SK-N-SH (cell line): ENCODE data around the gene CCRL2.

Source experiments
- CTCF ChIP-seq: fragments of 200-600 bp; sonication (generic); IDR thresholded peaks from 2 replicates; pipeline ENCODE4 v1.6.1; 2017; ENCODE audit warnings: antibody characterized with exemption, mild to moderate bottlenecking, moderate library complexity
- EZH2phosphoT487 ChIP-seq: fragments of 200-600 bp; sonication (generic); IDR thresholded peaks from 2 replicates; pipeline ENCODE4 v1.6.1; 2017; ENCODE audit warnings: low read depth, mixed run types, mild to moderate bottlenecking, antibody characterized with exemption, moderate library complexity, borderline replicate concordance
- FOXM1 ChIP-seq: IDR thresholded peaks from 2 replicates; pipeline ENCODE4 v1.4.0; 2012; ENCODE audit warnings: low read depth, mild to moderate bottlenecking
- POLR2AphosphoS5 ChIP-seq: IDR thresholded peaks from 2 replicates; pipeline ENCODE4 v1.6.1; 2012; ENCODE audit warnings: low read depth, low read length
- SMC3 ChIP-seq: IDR thresholded peaks from 2 replicates; pipeline ENCODE4 v1.6.1; 2012; ENCODE audit warnings: low read depth, low read length, improper control_type of control experiment
- TAF1 ChIP-seq: IDR thresholded peaks from 2 replicates; pipeline ENCODE4 v1.6.1; 2012; ENCODE audit warnings: low read depth, mild to moderate bottlenecking, low read length, moderate library complexity, borderline replicate concordance
- YY1 ChIP-seq: IDR thresholded peaks from 2 replicates; pipeline ENCODE4 v1.4.0; 2012; ENCODE audit warnings: low read depth, mild to moderate bottlenecking
- TF ChIP-seq, protein P1 (sequence below): fragments of 150-350 bp; IDR thresholded peaks from 2 replicates; pipeline ENCODE4 v1.6.1; 2017; ENCODE audit warnings: antibody characterized with exemption, low read length, low read depth, borderline replicate concordance

- TF ChIP-seq FOXM1 (no peak), YY1 (no peak), CTCF (no peak), POLR2AphosphoS5 (no peak), EZH2phosphoT487 (no peak), SMC3 (no peak), TAF1 (no peak)
- TF ChIP-seq, protein P1, sequence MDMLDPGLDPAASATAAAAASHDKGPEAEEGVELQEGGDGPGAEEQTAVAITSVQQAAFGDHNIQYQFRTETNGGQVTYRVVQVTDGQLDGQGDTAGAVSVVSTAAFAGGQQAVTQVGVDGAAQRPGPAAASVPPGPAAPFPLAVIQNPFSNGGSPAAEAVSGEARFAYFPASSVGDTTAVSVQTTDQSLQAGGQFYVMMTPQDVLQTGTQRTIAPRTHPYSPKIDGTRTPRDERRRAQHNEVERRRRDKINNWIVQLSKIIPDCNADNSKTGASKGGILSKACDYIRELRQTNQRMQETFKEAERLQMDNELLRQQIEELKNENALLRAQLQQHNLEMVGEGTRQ: no peak
Observed at GRCh38 chr3:46383211-46383950, 23.7 kb upstream of the CCRL2 start.
